ENCODE results near the gene FMNL3. TPM values are rescaled to one million over a fixed set of nuclear protein-coding genes. Genes with fewer than 3 reads are reported as not detected.

Gene FMNL3, protein sequence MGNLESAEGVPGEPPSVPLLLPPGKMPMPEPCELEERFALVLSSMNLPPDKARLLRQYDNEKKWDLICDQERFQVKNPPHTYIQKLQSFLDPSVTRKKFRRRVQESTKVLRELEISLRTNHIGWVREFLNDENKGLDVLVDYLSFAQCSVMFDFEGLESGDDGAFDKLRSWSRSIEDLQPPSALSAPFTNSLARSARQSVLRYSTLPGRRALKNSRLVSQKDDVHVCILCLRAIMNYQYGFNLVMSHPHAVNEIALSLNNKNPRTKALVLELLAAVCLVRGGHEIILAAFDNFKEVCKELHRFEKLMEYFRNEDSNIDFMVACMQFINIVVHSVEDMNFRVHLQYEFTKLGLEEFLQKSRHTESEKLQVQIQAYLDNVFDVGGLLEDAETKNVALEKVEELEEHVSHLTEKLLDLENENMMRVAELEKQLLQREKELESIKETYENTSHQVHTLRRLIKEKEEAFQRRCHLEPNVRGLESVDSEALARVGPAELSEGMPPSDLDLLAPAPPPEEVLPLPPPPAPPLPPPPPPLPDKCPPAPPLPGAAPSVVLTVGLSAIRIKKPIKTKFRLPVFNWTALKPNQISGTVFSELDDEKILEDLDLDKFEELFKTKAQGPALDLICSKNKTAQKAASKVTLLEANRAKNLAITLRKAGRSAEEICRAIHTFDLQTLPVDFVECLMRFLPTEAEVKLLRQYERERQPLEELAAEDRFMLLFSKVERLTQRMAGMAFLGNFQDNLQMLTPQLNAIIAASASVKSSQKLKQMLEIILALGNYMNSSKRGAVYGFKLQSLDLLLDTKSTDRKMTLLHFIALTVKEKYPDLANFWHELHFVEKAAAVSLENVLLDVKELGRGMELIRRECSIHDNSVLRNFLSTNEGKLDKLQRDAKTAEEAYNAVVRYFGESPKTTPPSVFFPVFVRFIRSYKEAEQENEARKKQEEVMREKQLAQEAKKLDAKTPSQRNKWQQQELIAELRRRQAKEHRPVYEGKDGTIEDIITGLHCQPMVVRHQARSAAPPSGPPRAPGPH
- total RNA-seq, result 23.8 and 50.0 TPM in 2 replicates

DNA sequence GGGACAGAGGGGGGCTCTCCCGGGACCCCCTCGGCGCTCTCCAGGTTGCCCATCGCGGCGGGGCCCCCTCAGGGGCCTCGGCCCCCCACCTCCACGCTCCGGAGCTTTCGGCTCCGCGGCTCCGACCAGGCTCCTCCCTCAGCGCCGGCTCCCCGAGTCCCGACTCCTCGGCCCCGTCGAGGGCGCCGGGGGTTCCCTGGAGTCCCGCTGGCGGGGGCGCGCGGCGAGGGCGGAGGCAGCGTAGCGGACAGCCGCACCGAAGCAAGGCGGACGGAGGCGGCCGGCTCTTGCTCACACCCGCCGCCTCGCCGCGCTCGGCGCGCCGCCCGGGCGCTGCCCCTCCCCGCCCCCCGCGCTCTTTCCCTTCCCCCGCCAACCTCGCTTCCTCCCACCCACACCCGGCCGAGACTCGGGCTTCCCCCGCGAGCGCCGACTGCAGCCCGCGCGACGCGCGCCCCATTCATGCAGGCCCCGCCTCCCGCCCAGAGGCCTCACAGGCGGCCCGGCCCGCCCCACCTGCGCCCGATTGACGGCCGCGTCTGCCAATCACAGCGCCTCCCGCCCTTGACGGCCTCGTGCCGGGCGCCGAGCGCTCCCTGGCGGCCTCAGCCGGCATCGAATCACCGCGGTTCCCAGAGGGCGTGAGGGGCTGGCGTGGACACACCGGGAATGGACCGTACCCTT, at the start of gene FMNL3:
FMNL3 (minus strand) TSS at position 278 of the 684 bp plus-strand sequence; CDS start at position 53, 225 bp downstream.

DNA sequence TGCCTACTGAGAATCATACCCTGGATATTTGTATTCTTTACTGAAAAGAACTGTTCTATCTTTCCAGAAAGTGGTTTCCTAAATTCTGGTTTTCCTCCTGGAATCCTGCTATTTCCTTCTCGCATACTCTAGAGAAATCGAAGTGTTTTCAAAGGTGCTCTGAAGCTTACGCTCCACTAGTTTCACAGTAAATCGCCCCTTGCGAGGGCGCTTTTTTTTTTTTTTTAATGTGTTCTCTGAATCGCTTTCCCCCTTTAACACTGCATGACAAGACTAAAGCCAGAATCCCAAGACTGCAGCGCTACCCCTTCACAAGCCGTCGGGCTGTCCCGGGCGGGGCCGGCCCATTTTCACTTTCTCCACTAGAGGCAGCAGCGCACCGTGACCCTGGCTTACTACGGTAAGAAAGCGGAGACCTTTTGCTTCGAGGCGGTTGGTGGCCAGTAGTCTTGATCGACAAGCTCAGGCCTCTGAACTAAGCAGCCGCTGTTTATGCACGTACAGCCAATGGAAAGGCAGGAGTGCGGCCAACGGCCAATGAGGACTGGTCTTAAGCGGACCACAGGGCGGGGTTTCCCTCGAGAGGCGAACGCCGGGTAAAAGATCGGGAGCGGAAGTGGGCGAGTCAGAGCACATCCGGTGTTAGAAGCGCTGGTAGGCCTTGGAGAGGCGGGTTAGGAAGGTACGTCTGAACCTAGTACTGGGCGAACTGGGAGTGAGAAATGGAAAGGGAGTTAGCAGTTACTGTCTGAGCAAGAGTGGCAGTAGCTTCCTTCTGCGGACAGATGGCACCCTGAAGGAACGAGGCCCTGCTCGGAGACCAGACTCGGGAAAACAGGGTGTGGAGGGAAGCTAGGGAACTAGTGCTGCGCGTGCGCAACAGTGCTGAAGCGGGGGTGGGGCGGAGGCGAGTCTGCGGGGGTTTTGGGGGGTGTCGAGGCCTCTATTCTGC, 34.0 kb upstream of the FMNL3 start, which contains the start of gene TMBIM6:
TMBIM6 (plus strand) TSS at position 628 of the 952 bp plus-strand sequence. CDS start 10,937 bp downstream, outside the sequence.

DNA sequence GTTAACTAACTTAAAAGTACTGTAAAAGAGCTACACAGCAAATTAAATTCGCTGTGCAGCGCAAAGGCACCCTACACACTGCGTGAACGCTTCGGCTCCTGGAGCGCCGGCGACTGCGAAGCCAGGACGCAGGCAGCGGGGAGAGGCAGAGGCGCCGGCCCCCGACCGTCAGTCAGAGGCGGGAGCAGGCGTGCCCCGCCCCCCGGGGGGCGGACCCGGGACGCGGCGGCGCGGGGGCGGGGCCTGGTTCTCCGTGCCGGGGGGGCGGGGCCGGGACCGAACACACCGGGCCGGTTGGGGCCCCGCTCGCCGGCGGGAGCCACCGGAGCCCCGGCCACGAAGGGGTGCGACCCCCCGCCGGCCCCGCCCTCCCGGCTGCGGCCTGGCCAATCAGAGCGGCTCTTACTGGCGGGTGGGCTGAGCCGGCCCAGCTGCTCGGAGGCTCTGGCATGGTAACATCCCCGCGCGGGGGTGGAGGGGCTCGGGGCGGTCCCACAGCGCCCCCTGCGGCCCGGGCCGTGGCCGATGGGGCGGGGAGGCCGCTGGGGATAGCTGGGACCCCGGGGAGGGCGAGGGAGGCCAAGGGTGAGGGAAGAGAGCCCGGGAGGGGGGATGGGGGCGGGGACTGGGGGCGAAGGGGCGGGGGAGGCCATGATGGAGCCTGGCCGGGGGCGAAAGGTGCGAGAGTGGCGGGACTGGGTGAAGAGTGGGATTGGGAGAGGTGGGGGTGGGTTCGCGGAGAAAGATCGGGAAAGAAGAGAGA, 83.9 kb downstream of the FMNL3 start, which contains the start of gene PRPF40B:
PRPF40B (plus strand) TSS at position 420 of the 763 bp plus-strand sequence; CDS start at position 450, 30 bp downstream.

DNA sequence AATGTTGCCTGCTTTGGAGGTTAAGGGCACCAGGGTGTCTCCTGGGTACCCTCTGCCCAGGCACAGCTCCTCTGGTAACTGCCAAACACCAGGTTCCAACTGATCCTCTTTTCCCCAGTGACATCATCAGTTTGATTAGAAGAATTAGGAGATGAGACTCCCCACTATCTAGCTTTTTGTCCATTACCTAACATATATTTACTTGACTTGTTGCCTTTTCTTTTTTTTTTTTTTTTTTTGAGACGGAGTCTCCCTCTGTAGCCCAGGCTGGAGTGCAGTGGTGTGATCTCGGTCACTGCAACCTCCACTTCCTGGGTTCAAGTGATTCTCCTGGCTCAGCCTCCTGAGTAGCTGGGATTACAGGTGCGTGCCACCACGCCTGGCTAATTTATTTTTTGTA, 101.7 kb downstream of the FMNL3 start, which contains the start of gene FAM186B:
FAM186B (minus strand) TSS at position 101 of the 400 bp plus-strand sequence. CDS start 162 bp downstream, outside the sequence.

Other genes with a start within 250 kb of the FMNL3 start
- under 0.01 and 0.14 TPM in 2 replicates for gene KCNH3, start 168.4 kb downstream of the FMNL3 start, total RNA-seq
- 40.1 and 42.7 TPM in 2 replicates for gene MCRS1, start 139.3 kb downstream of the FMNL3 start, total RNA-seq
- gene FAM186B, start 101.8 kb downstream of the FMNL3 start, total RNA-seq, result under 0.01 and 0.09 TPM in 2 replicates
- 11.6 and 12.5 TPM in 2 replicates for gene PRPF40B, start 83.8 kb downstream of the FMNL3 start, total RNA-seq
- gene TMBIM6, start 34.2 kb upstream of the FMNL3 start, total RNA-seq, result 354 and 370 TPM in 2 replicates
- gene NCKAP5L, start 121.0 kb upstream of the FMNL3 start, total RNA-seq, result 25.5 and 27.0 TPM in 2 replicates
- gene BCDIN3D, start 135.7 kb upstream of the FMNL3 start, total RNA-seq, result 3.2 and 3.9 TPM in 2 replicates
- 0.65 and 1.5 TPM in 2 replicates for gene FAIM2, start 196.5 kb upstream of the FMNL3 start, total RNA-seq
- not detected in 2 replicates for gene AQP2, start 243.3 kb upstream of the FMNL3 start, total RNA-seq